Subcutaneous abdominal adipose tissue (tissue), 5 donors: ENCODE measurements around the gene PRMT7.

Experiments used
- H3K27ac ChIP-seq: one replicate; pipeline ENCODE4 v1.7.0; 2013; ENCODE audit warnings: low read depth, mild to moderate bottlenecking, inconsistent platforms, low read length, moderate library complexity
- H3K27me3 ChIP-seq, 5 donors: one replicate each; pipeline ENCODE4 v1.7.0; 2013; ENCODE audit warnings: low read length in 5 of 5, inconsistent platforms in 1 of 5; ENCODE audit not compliant: control insufficient read depth in 5 of 5, insufficient read depth in 4 of 5
- H3K36me3 ChIP-seq, 5 donors: one replicate each; pipeline ENCODE4 v1.7.0; 2013; ENCODE audit warnings: low read length in 5 of 5; ENCODE audit not compliant: control insufficient read depth in 5 of 5, insufficient read depth in 5 of 5
- H3K4me1 ChIP-seq, 5 donors: one replicate each; pipeline ENCODE4 v1.7.0; 2013; ENCODE audit warnings: low read length in 5 of 5, mild to moderate bottlenecking in 3 of 5, moderate library complexity in 1 of 5; ENCODE audit not compliant: control insufficient read depth in 5 of 5, insufficient read depth in 5 of 5
- H3K4me3 ChIP-seq, 5 donors: one replicate each; pipeline ENCODE4 v1.7.0; 2013; ENCODE audit warnings: low read length in 5 of 5, low read depth in 1 of 5
- H3K9ac ChIP-seq, 5 donors: one replicate each; pipeline ENCODE4 v1.7.0; 2013; ENCODE audit warnings: low read length in 5 of 5, mild to moderate bottlenecking in 4 of 5, moderate library complexity in 3 of 5
- H3K9me3 ChIP-seq, 5 donors: one replicate each; pipeline ENCODE4 v1.7.0; 2013; ENCODE audit warnings: low read length in 5 of 5; ENCODE audit not compliant: control insufficient read depth in 5 of 5
- donor health status: healthy.
- donor health status: healthy.
- donor health status: healthy.
- donor health status: healthy.
- donor health status: healthy.

The PRMT7 gene

DNA sequence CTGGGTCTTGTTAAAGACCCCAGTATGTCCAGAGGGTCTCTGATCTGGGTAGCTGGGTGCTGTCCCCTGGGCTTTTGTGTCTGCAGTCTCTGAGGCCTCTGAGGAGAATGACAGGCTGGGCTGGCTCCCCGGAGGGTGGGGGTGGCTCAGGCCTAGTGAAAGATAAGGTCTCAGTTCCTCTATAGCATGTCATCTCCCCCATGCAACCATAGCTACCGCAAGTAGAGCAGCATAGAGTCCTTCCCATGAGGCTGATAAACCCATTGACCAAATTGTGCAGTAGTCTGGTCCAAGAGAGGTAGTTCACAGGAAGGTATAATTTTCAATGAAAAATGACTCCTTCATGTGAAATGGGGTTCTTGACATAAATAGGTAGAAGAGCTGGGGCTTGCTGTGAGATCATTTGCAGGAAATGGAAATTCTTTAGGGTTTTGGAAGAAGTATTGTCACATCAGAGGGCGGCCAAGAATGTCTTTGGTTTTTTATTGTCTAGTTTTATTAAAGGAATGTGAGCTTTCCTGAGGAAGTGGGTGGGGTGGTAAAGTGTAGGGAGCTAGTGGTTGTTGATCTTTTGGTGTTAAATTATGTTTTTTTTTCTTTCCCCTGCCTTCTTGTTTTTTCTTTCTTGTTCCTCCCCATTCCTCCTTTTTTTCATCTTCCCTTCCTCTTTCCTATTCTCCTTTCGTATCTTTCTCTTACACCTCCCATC is 21.0 kb upstream of the PRMT7 start:
- Histone ChIP-seq H3K4me3 (peak overlapping the region in 1 of 5 donors; percentile 17), H3K27ac (peak overlapping the region; percentile 94), H3K4me1 (peaks cover 26 to 76% (median 73%) of the 10 kb centered on the region in 5 donors), H3K9ac (no peak overlapping the region), H3K36me3 (peaks cover 6 to 53% (median 40%) of the 10 kb centered on the region in 5 donors), H3K27me3 (no peaks in the 10 kb centered on the region), H3K9me3 (no peaks in the 10 kb centered on the region)

DNA sequence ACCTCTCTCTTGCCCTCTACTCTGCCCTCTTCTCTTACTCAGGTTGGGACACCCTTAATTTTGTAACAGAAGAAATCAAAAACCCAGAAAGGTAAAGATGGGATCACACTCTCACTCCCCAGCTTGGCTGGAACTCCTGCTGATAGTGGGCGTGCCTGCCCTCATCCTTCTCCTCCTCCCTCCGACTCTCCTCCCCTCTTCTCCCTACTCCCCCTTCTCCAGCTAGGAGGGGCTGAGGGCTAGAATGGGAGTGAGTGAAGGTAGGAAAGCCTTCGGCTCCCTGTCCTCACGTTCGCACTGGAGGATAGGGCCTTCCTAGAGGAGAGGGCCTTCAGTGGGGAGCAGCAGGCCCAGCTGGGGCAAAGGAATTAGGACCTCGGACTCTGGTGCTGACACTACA is 20.4 kb upstream of the PRMT7 start:
- Histone ChIP-seq H3K9ac (peak overlapping the region in 1 of 5 donors; percentile 28), H3K27ac (peak overlapping the region; percentile 94), H3K36me3 (peaks cover 10 to 57% (median 46%) of the 10 kb centered on the region in 5 donors), H3K4me3 (no peak overlapping the region), H3K9me3 (no peaks in the 10 kb centered on the region), H3K27me3 (no peaks in the 10 kb centered on the region), H3K4me1 (peaks cover 21 to 70% (median 67%) of the 10 kb centered on the region in 5 donors)

DNA sequence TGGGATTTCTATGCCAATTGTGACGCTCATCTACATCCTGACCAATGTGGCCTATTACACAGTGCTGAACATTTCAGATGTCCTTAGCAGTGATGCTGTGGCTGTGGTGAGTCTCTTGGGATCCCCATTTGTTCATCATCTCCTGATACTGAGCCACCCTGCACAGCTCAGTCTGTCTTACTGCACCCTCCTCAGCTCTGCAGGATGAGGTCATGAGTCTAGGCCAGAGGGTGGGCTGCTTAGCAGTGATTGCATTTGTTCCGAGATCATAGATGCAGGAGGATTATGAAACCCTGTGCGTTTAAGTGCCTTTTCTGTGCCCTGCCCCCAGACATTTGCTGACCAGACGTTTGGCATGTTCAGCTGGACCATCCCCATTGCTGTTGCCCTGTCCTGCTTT is 19.6 kb upstream of the PRMT7 start:
- Histone ChIP-seq H3K9ac (peak overlapping the region in 1 of 5 donors; percentile 9), H3K9me3 (no peaks in the 10 kb centered on the region), H3K36me3 (peaks cover 10 to 65% (median 54%) of the 10 kb centered on the region in 5 donors), H3K27me3 (no peaks in the 10 kb centered on the region), H3K27ac (peak overlapping the region; percentile 94), H3K4me1 (peaks cover 21 to 62% (median 59%) of the 10 kb centered on the region in 5 donors), H3K4me3 (no peak overlapping the region)

DNA sequence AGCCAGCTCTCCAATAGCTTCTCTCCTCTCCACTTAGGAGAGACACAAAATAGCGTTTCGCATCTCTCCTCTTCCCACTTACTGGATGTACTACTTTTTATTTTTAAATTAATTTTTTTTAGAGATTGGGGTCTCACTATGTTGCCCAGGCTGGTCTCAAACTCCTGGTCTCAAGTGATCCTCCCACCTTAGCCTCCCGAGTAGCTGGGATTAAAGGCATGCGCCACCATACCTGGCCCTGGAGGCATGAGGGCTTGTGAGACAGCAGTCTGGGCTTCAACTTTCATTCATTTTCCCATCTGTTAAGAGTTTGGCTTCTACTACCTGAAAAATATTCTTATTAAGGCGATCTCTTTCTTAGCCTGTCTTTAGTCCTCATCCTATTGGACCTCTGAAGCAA is 18.4 kb upstream of the PRMT7 start:
- peaks cover 10 to 72% (median 65%) of the 10 kb centered on the region in 5 donors for H3K36me3 ChIP-seq
- H3K9me3 ChIP-seq = no peaks in the 10 kb centered on the region
- H3K27ac ChIP-seq = peak overlapping the region; percentile 49
- H3K4me3 ChIP-seq = no peak overlapping the region
- no peaks in the 10 kb centered on the region for H3K27me3 ChIP-seq
- H3K4me1 ChIP-seq = peaks cover 18 to 60% (median 47%) of the 10 kb centered on the region in 5 donors
- no peak overlapping the region for H3K9ac ChIP-seq

DNA sequence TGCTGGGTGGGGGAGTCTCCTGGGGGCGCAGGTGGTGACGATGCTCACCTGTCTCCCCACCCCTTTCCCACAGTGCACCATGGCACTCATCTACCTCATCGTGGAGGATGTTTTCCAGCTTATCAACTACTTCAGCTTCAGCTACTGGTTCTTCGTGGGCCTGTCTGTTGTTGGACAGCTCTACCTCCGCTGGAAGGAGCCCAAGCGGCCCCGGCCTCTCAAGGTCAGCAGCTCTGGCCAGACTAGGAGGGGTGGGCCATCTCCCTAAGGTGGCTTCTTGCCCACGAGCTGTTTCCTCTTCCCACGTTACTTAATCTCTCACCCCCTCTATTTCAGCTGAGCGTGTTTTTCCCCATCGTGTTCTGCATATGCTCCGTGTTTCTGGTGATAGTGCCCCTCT is 14.5 kb upstream of the PRMT7 start:
- no peaks in the 10 kb centered on the region for H3K27me3 ChIP-seq
- peak overlapping the region; percentile 42 for H3K27ac ChIP-seq
- H3K9ac ChIP-seq = no peak overlapping the region
- H3K9me3 ChIP-seq = no peaks in the 10 kb centered on the region
- H3K4me1 ChIP-seq = peaks cover 4 to 56% (median 46%) of the 10 kb centered on the region in 5 donors
- peaks cover 27 to 97% (median 87%) of the 10 kb centered on the region in 5 donors for H3K36me3 ChIP-seq
- H3K4me3 ChIP-seq = no peak overlapping the region

DNA sequence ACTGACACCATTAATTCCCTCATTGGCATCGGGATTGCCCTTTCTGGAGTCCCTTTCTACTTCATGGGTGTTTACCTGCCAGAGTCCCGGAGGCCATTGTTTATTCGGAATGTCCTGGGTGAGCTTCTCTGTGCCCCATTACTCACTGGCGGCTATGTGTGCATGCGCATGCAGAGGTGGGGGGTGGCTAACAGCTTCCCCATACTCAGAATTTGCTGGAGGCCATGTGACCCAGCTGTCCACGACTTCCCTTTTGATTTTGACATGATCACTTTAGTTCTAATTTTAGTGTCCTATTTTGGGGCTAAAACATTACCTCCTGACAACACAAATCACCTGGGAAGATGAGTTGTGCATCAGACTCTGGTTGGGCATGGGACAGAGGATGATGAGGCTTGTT is 14.1 kb upstream of the PRMT7 start:
- Histone ChIP-seq H3K4me3 (no peak overlapping the region), H3K27ac (peak overlapping the region; percentile 94), H3K9ac (no peak overlapping the region), H3K4me1 (peaks cover 2 to 52% (median 43%) of the 10 kb centered on the region in 5 donors), H3K27me3 (no peaks in the 10 kb centered on the region), H3K36me3 (peaks cover 30 to 97% (median 85%) of the 10 kb centered on the region in 5 donors), H3K9me3 (no peaks in the 10 kb centered on the region)

DNA sequence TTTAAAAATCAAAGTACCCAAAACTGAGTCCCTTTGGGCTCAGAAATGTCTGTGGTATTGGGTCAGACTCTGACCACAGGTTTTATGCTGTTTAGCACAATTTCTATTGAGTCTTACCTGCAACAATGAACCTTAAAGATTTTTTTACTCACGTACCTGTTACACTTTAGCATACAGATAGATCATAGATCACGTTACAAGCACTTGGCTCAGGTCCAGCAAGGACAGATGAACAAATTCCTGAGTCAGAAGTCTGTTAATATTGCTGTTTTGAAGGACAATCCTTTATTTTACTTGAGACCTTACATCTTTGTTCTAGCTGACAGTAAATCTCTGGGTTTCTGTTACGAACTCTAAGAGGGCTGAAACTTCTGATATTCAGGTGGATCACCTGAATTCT is 12.9 kb upstream of the PRMT7 start:
- H3K27ac ChIP-seq = peak overlapping the region; percentile 94
- peaks cover 0 to 44% (median 42%) of the 10 kb centered on the region in 5 donors for H3K4me1 ChIP-seq
- H3K9me3 ChIP-seq = no peaks in the 10 kb centered on the region
- H3K4me3 ChIP-seq = no peak overlapping the region
- peak overlapping the region in 3 of 5 donors; percentile 4 to 66 (median 32) for H3K9ac ChIP-seq
- H3K36me3 ChIP-seq = peaks cover 32 to 98% (median 87%) of the 10 kb centered on the region in 5 donors
- H3K27me3 ChIP-seq = no peaks in the 10 kb centered on the region

DNA sequence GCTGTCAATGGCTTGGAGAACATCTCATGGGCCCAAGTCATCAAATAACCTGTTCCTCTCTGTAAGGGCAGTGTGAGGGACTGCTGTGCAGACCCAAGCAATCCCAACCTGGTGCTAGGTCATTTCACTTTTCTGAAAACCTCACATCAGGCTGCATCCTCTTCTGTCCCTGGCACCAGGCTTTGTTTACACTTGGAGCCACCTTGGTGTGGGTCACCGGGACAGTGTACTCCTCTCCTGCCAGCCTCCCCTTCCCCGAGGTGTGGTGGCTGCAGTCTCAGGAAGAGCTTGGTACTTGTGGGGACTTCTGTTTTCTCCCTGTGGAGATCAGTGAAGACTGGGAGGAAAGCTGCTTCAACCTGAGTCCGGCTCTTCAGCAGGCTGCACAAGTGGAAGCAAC is 12.5 kb upstream of the PRMT7 start:
- no peak overlapping the region for H3K4me3 ChIP-seq
- H3K27me3 ChIP-seq = no peaks in the 10 kb centered on the region
- H3K27ac ChIP-seq = peak overlapping the region; percentile 94
- no peaks in the 10 kb centered on the region for H3K9me3 ChIP-seq
- H3K36me3 ChIP-seq = peaks cover 32 to 96% (median 84%) of the 10 kb centered on the region in 5 donors
- peaks cover 0 to 44% (median 42%) of the 10 kb centered on the region in 5 donors for H3K4me1 ChIP-seq
- peak overlapping the region in 4 of 5 donors; percentile 4 to 66 (median 40) for H3K9ac ChIP-seq

DNA sequence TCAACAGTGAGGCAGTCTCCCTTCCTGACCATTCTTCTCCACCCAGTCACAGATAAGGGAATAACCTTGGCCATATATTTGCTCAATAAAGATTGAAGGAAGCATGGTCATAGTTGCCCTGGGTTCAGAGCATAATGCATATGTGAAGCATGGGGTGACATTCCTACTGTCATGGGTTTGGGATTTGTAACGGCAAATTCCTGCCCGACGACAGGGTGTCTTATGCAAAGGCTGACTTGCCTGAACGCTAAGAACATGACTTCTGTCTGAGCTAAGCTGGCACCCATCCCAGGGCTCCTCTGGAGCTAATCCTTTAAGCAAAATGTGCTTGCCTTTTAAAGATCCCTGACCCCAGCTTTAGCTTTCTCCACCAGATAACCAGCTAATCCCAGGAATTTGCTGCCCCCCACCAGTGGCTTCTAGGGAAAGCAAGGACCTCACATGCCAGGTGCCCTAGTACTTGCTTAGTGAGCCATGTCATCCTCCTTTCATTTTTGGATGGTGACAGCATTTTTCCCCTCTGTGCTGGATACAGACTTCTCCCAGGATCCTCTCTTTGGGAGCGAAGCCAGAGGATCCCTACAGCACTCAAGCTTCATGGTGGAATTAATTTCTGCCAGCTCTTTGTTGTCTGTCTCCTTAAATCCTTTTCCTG is 11.8 kb upstream of the PRMT7 start:
- H3K9me3 ChIP-seq = no peaks in the 10 kb centered on the region
- H3K4me3 ChIP-seq = no peak overlapping the region
- H3K4me1 ChIP-seq = peaks cover 0 to 44% (median 42%) of the 10 kb centered on the region in 5 donors
- H3K27ac ChIP-seq = peak overlapping the region; percentile 94
- H3K27me3 ChIP-seq = no peaks in the 10 kb centered on the region
- no peak overlapping the region for H3K9ac ChIP-seq
- H3K36me3 ChIP-seq = peaks cover 35 to 96% (median 84%) of the 10 kb centered on the region in 5 donors
